ENCODE data around the gene DHRS12.

The DHRS12 gene

GRCh38 chr13:51808811-51809210 is 4.8 kb upstream of the DHRS12 start:
- TF ChIP-seq CTCF (IDR thresholded peaks at IDR 0.05; ENCODE audit: poor library complexity, severe bottlenecking): no peak
- DNase-seq (ENCODE audit: low spot score) (no peak), ATAC-seq (ENCODE audit: low read depth) (no peak)
- Histone ChIP-seq H3K9me3 (ENCODE audit: severe bottlenecking) (no peaks in the 10 kb centered on the region), H3K27ac (ENCODE audit: poor library complexity, severe bottlenecking) (no peak overlapping the region), H3K36me3 (ENCODE audit: low read depth) (no peaks in the 10 kb centered on the region), H3K4me1 (ENCODE audit: insufficient read depth, poor library complexity, severe bottlenecking) (no peaks in the 10 kb centered on the region), H3K4me3 (ENCODE audit: severe bottlenecking) (no peak overlapping the region), H3K27me3 (ENCODE audit: insufficient read depth, poor library complexity, severe bottlenecking) (no peaks in the 10 kb centered on the region)

GRCh38 chr13:51807041-51807440 is 3.1 kb upstream of the DHRS12 start:
- Histone ChIP-seq H3K4me1 (ENCODE audit: insufficient read depth, poor library complexity, severe bottlenecking) (peaks cover 15% of the 10 kb centered on the region), H3K9me3 (ENCODE audit: severe bottlenecking) (no peaks in the 10 kb centered on the region), H3K4me3 (ENCODE audit: severe bottlenecking) (no peak overlapping the region), H3K27me3 (ENCODE audit: insufficient read depth, poor library complexity, severe bottlenecking) (no peaks in the 10 kb centered on the region), H3K27ac (ENCODE audit: poor library complexity, severe bottlenecking) (no peak overlapping the region), H3K36me3 (ENCODE audit: low read depth) (no peaks in the 10 kb centered on the region)
- TF ChIP-seq CTCF (IDR thresholded peaks at IDR 0.05; ENCODE audit: poor library complexity, severe bottlenecking): no peak
- DNase-seq (ENCODE audit: low spot score) (no peak), ATAC-seq (ENCODE audit: low read depth) (no peak)

GRCh38 chr13:51806566-51806965 is 2.6 kb upstream of the DHRS12 start:
- no peaks in the 10 kb centered on the region for H3K9me3 ChIP-seq (ENCODE audit: severe bottlenecking)
- DNase-seq (ENCODE audit: low spot score): no peak

GRCh38 chr13:51805925-51806324 is 2.0 kb upstream of the DHRS12 start:
- Histone ChIP-seq H3K4me3 (ENCODE audit: severe bottlenecking) (no peak overlapping the region), H3K27ac (ENCODE audit: poor library complexity, severe bottlenecking) (no peak overlapping the region), H3K27me3 (ENCODE audit: insufficient read depth, poor library complexity, severe bottlenecking) (no peaks in the 10 kb centered on the region), H3K4me1 (ENCODE audit: insufficient read depth, poor library complexity, severe bottlenecking) (peaks cover 21% of the 10 kb centered on the region), H3K36me3 (ENCODE audit: low read depth) (no peaks in the 10 kb centered on the region), H3K9me3 (ENCODE audit: severe bottlenecking) (no peaks in the 10 kb centered on the region)
- ATAC-seq (ENCODE audit: low read depth) (no peak), DNase-seq (ENCODE audit: low spot score) (no peak)
- no peak for TF ChIP-seq CTCF (IDR thresholded peaks at IDR 0.05; ENCODE audit: poor library complexity, severe bottlenecking)

More at GRCh38 chr13:51806566-51806965, 2.6 kb upstream of the DHRS12 start:
- Histone ChIP-seq H3K4me3 (ENCODE audit: severe bottlenecking) (no peak overlapping the region), H3K27me3 (ENCODE audit: insufficient read depth, poor library complexity, severe bottlenecking) (no peaks in the 10 kb centered on the region), H3K27ac (ENCODE audit: poor library complexity, severe bottlenecking) (no peak overlapping the region), H3K4me1 (ENCODE audit: insufficient read depth, poor library complexity, severe bottlenecking) (peaks cover 19% of the 10 kb centered on the region), H3K36me3 (ENCODE audit: low read depth) (no peaks in the 10 kb centered on the region)
- TF ChIP-seq CTCF (IDR thresholded peaks at IDR 0.05; ENCODE audit: poor library complexity, severe bottlenecking): no peak
- ATAC-seq (ENCODE audit: low read depth): no peak

- ATAC-seq (ENCODE audit: low read depth) (no peak), DNase-seq (ENCODE audit: low spot score) (no peak)
- H3K27me3 ChIP-seq (ENCODE audit: insufficient read depth, poor library complexity, severe bottlenecking): no peaks in the 10 kb centered on the region
- H3K4me3 ChIP-seq (ENCODE audit: severe bottlenecking): no peak overlapping the region
- no peak for TF ChIP-seq CTCF (IDR thresholded peaks at IDR 0.05; ENCODE audit: poor library complexity, severe bottlenecking)
- no peak overlapping the region for H3K27ac ChIP-seq (ENCODE audit: poor library complexity, severe bottlenecking)
- H3K36me3 ChIP-seq (ENCODE audit: low read depth): no peaks in the 10 kb centered on the region
- H3K4me1 ChIP-seq (ENCODE audit: insufficient read depth, poor library complexity, severe bottlenecking): peaks cover 21% of the 10 kb centered on the region
- no peaks in the 10 kb centered on the region for H3K9me3 ChIP-seq (ENCODE audit: severe bottlenecking)
Observed at GRCh38 chr13:51805313-51805712, 1.4 kb upstream of the DHRS12 start.

Measured in RWPE2 (cell line).